Colonic mucosa (tissue), 4 donors: ENCODE measurements around the gene ACSF3. TPM values are rescaled to one million over a fixed set of nuclear protein-coding genes. Genes with fewer than 3 reads are reported as not detected.
"Not testable (repeated sequence)": the region's sequence is repeated elsewhere in the genome, so short reads cannot be mapped to it uniquely, and the experiment has no call there.

Source experiments
- DNase-seq: peaks from one replicate; pipeline ENCODE4 v3.0.0-alpha.2; 2020
- H3K27ac ChIP-seq: fragments of 200-600 bp; one replicate; pipeline ENCODE4 v1.8.0; 2021
- H3K27me3 ChIP-seq: fragments of 200-600 bp; one replicate; pipeline ENCODE4 v1.8.0; 2021
- H3K36me3 ChIP-seq: fragments of 200-600 bp; one replicate; pipeline ENCODE4 v1.8.0; 2021
- H3K4me1 ChIP-seq: fragments of 200-600 bp; one replicate; pipeline ENCODE4 v1.8.0; 2021; ENCODE audit warnings: mild to moderate bottlenecking
- H3K4me3 ChIP-seq: fragments of 200-600 bp; one replicate; pipeline ENCODE4 v1.8.0; 2021
- H3K9ac ChIP-seq, 2 donors: one replicate each; pipeline ENCODE4 v1.7.0; 2013; ENCODE audit warnings: control low read depth in 2 of 2, low read depth in 2 of 2, low read length in 2 of 2
- H3K9me3 ChIP-seq: fragments of 200-600 bp; one replicate; pipeline ENCODE4 v1.8.0; 2021
- CTCF ChIP-seq: fragments of 200-600 bp; IDR thresholded peaks from one replicate; pipeline ENCODE4 v1.8.0; 2022; ENCODE audit warnings: antibody characterized with exemption, mild to moderate bottlenecking
- intact Hi-C: fragments of 100-400 bp; cut with DNase I; formaldehyde crosslinking; loops from one replicate; pipeline ENCODE4 v1.14.1; 2022
- total RNA-seq, 2 donors: library from RNA; stranded (reverse); fragmentation: NEBNext Ultra II Directional in 1 of 2; extraction: Animal tissue kit (Norgen Biotek cat#: 25700) in 1 of 2; gene quantifications; one replicate each; pipeline ENCODE4 v1.2.1, GENCODE V29; 2021
- donor health status: healthy.
- donor health status: DM: no; HTN: no; CAD: no.
- donor health status: DM: no; HTN: no; CAD: no.

Gene ACSF3
- total RNA-seq, 2 donors from 2014 or later = 60.2 TPM

- no peak overlapping the region for H3K9ac ChIP-seq
- no peak overlapping the region for H3K4me3 ChIP-seq
- H3K27me3 ChIP-seq = no peaks in the 10 kb centered on the region
- no peak for DNase-seq
- no peaks in the 10 kb centered on the region for H3K36me3 ChIP-seq
- TF ChIP-seq CTCF = no peak
- no peak overlapping the region for H3K27ac ChIP-seq
- intact Hi-C loops = loop anchor here (10.0 kb wide), 2 partner anchors 107 to 417 kb away; no protein-coding TSS in a partner anchor
- H3K4me1 ChIP-seq = no peaks in the 10 kb centered on the region
- H3K9me3 ChIP-seq = no peaks in the 10 kb centered on the region
Observed at GRCh38 chr16:89161763-89162713, 68.4 kb downstream of the ACSF3 start.

- Histone ChIP-seq H3K9ac (no peak overlapping the region), H3K27ac (no peak overlapping the region), H3K4me1 (peaks cover 4% of the 10 kb centered on the region), H3K36me3 (no peaks in the 10 kb centered on the region), H3K4me3 (no peak overlapping the region), H3K9me3 (no peaks in the 10 kb centered on the region), H3K27me3 (peaks cover 6% of the 10 kb centered on the region)
- no peak for DNase-seq
- intact Hi-C loops = loop anchor here (10.0 kb wide), 2 partner anchors 108 to 418 kb away; no protein-coding TSS in a partner anchor
- TF ChIP-seq CTCF = no peak
Observed at GRCh38 chr16:89163297-89163696, 69.6 kb downstream of the ACSF3 start.

GRCh38 chr16:89164436-89164835, 70.8 kb downstream of the ACSF3 start:
- H3K9ac ChIP-seq = no peak overlapping the region
- intact Hi-C loops = loop anchor here (10.0 kb wide), 2 partner anchors 110 to 420 kb away; no protein-coding TSS in a partner anchor
- H3K27me3 ChIP-seq = peaks cover 15% of the 10 kb centered on the region
- no peak overlapping the region for H3K4me3 ChIP-seq
- no peak for TF ChIP-seq CTCF
- H3K27ac ChIP-seq = no peak overlapping the region
- no peaks in the 10 kb centered on the region for H3K9me3 ChIP-seq
- DNase-seq = no peak
- peaks cover 4% of the 10 kb centered on the region for H3K4me1 ChIP-seq
- H3K36me3 ChIP-seq = no peaks in the 10 kb centered on the region

GRCh38 chr16:89164847-89165680, 71.4 kb downstream of the ACSF3 start:
- DNase-seq = no peak
- no peak overlapping the region for H3K27ac ChIP-seq
- no peak overlapping the region for H3K9ac ChIP-seq
- intact Hi-C loops = loop anchor here (5.0 to 10.0 kb wide), 3 partner anchors 110 to 420 kb away; no protein-coding TSS in a partner anchor
- H3K4me1 ChIP-seq = peaks cover 4% of the 10 kb centered on the region
- H3K4me3 ChIP-seq = no peak overlapping the region
- no peaks in the 10 kb centered on the region for H3K9me3 ChIP-seq
- no peaks in the 10 kb centered on the region for H3K36me3 ChIP-seq
- H3K27me3 ChIP-seq = peaks cover 21% of the 10 kb centered on the region
- no peak for TF ChIP-seq CTCF

- not testable (repeated sequence) for H3K27ac ChIP-seq, H3K4me1 ChIP-seq, H3K9me3 ChIP-seq, H3K9ac ChIP-seq, DNase-seq, H3K36me3 ChIP-seq, H3K4me3 ChIP-seq
- peaks cover 21% of the 10 kb centered on the region for H3K27me3 ChIP-seq
- intact Hi-C loops = loop anchor here (5.0 to 10.0 kb wide), 3 partner anchors 111 to 421 kb away; no protein-coding TSS in a partner anchor
Observed at GRCh38 chr16:89165681-89165979, 72.0 kb downstream of the ACSF3 start.
